Thoracic aorta (tissue), 2 donors: ENCODE data around the gene NRROS. TPM values are rescaled to one million over a fixed set of nuclear protein-coding genes. Genes with fewer than 3 reads are reported as not detected.

Experiments
- ATAC-seq: fragments of 150-250 bp; one replicate; pipeline ENCODE4 v1.8.0; 2017; ENCODE audit warnings: low read depth; ENCODE audit not compliant: insufficient number of reproducible peaks, low FRiP score
- DNase-seq: peaks from one replicate; pipeline ENCODE4 v3.0.0-alpha.2; 2020; ENCODE audit warnings: low spot score
- H3K27ac ChIP-seq, 2 donors: fragments of 200-600 bp; sonication (generic); 1 replicate in 1 of 2; 2 replicates in 1 of 2; pipeline ENCODE4 v1.5.1; 2016; ENCODE audit warnings: mild to moderate bottlenecking in 2 of 2, moderate library complexity in 2 of 2
- H3K27me3 ChIP-seq: fragments of 200-600 bp; sonication (generic); replicated peaks from 2 replicates; pipeline ENCODE4 v1.6.0; 2016; ENCODE audit warnings: mild to moderate bottlenecking; ENCODE audit not compliant: insufficient read depth
- H3K36me3 ChIP-seq: fragments of 200-600 bp; sonication (generic); one replicate; pipeline ENCODE4 v1.5.1; 2016
- H3K4me1 ChIP-seq, 2 donors: fragments of 200-600 bp; sonication (generic); 1 replicate in 1 of 2; 2 replicates in 1 of 2; pipeline versions ENCODE4 v1.5.1 to v1.6.0; 2016; ENCODE audit warnings: low read depth in 2 of 2, mild to moderate bottlenecking in 1 of 2; ENCODE audit not compliant: control insufficient read depth in 1 of 2
- H3K4me3 ChIP-seq: fragments of 200-600 bp; sonication (generic); 2 replicates; pipeline ENCODE4 v1.5.1; 2016; ENCODE audit warnings: mild to moderate bottlenecking
- H3K9me3 ChIP-seq: fragments of 200-600 bp; sonication (generic); 2 replicates; pipeline ENCODE4 v1.5.1; 2016
- total RNA-seq, 2 donors: library from RNA; depleted of rRNA; stranded (reverse); fragments of >200 nt; gene quantifications; one replicate each; pipeline versions ENCODE4 v1.1.0 to v1.2.3, GENCODE V29; 2016
- TF ChIP-seq, protein P1 (sequence below): fragments of 200-600 bp; sonication (generic); IDR thresholded peaks from one replicate; pipeline ENCODE4 v1.5.1; 2019; ENCODE audit warnings: antibody characterized with exemption

The NRROS gene
- total RNA-seq, 2 donors from 2014 or later = 4.7 to 17.9 TPM

DNA sequence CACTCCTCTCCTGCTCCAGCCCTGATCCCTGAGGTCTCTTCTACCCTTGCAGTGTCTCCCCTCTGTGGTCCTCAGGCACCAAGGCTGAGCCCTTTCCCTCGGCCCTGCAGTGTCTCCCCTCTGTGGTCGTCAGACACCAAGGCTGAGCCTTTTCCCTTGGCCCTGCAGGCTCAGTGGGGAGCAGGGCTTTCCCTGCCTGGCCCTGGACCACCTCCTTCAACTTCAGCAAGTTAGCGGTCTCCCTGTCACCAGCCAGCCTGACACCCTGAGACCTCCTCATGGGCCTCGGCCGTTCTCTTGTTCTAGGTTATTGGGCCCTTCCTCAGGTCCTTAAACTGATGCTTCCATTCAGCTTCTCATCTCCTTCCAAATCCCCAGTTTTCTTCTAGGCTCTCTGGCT is 4.3 kb downstream of the NRROS start:
- Histone ChIP-seq H3K9me3 (no peaks in the 10 kb centered on the region), H3K27ac (no peak overlapping the region), H3K27me3 (no peaks in the 10 kb centered on the region), H3K4me3 (no peak overlapping the region), H3K36me3 (no peaks in the 10 kb centered on the region), H3K4me1 (peaks cover 0 to 9% of the 10 kb centered on the region in 2 donors)
- TF ChIP-seq, protein P1, sequence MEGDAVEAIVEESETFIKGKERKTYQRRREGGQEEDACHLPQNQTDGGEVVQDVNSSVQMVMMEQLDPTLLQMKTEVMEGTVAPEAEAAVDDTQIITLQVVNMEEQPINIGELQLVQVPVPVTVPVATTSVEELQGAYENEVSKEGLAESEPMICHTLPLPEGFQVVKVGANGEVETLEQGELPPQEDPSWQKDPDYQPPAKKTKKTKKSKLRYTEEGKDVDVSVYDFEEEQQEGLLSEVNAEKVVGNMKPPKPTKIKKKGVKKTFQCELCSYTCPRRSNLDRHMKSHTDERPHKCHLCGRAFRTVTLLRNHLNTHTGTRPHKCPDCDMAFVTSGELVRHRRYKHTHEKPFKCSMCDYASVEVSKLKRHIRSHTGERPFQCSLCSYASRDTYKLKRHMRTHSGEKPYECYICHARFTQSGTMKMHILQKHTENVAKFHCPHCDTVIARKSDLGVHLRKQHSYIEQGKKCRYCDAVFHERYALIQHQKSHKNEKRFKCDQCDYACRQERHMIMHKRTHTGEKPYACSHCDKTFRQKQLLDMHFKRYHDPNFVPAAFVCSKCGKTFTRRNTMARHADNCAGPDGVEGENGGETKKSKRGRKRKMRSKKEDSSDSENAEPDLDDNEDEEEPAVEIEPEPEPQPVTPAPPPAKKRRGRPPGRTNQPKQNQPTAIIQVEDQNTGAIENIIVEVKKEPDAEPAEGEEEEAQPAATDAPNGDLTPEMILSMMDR = no peak
- no peak for DNase-seq
- no peak for ATAC-seq

DNA sequence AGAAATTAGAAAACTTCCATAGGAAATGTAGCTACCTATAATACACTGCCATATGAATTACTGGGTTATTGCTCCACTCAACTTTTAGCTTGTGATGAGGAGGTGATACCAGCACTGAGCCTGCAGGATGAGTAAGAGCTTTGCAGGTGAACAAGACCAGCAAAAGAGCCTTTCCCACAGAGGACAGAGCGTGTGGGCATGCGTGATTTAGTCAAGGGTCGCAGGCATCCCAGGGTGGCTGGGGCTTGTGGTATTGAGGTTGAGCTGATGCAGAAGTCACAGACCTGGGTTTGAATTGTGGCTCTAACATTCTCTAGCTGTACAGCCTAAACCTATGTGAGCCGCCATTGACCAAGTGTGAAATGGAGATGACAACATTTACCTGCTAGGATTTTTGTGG is 5.6 kb downstream of the NRROS start:
- TF ChIP-seq, protein P1 = no peak
- H3K27me3 ChIP-seq = no peaks in the 10 kb centered on the region
- no peak overlapping the region for H3K4me3 ChIP-seq
- H3K9me3 ChIP-seq = no peaks in the 10 kb centered on the region
- DNase-seq (no peak), ATAC-seq (no peak)
- H3K27ac ChIP-seq = no peak overlapping the region
- no peaks in the 10 kb centered on the region for H3K4me1 ChIP-seq
- H3K36me3 ChIP-seq = no peaks in the 10 kb centered on the region

DNA sequence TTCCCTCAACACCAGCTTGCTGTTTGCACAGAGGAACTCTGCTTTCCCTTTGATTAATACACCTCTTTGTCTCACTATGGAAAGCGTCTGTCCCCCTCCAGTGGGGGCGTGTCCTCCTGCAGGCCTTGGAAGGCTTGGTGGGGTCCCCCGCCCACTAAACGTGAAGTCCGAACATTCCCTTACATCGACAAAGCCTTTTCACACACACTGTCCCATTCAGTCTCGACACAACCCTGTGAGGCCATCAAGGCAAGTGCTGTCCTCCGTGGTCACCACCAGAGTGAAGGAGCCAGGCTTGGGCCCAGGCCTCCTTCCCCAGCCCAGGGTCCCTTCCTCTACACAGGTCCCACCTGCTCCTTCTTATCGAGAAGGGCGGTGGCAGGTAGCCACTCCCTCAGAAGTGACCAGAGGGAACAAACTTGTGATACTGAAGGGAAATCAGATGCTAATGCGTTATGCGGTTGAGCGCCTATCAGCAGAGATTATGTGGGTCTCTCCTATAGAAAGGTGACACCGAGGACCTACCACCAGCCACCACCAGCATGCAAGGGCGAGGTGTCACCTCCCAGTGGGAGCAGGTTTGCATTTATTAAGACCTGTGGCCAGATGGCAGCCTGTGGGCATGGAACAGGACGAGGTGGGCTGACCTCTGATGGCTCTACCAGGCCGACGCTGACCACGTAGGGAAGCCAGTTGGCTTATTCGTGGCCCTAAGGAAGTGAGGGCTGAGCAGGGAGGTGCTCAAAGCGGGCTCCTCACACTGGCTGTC is 6.6 kb downstream of the NRROS start:
- DNase-seq (no peak), ATAC-seq (no peak)
- Histone ChIP-seq H3K9me3 (no peaks in the 10 kb centered on the region), H3K4me1 (peaks cover 0 to 6% of the 10 kb centered on the region in 2 donors), H3K27me3 (no peaks in the 10 kb centered on the region), H3K4me3 (no peak overlapping the region), H3K36me3 (no peaks in the 10 kb centered on the region), H3K27ac (no peak overlapping the region)
- TF ChIP-seq, protein P1 = no peak

DNA sequence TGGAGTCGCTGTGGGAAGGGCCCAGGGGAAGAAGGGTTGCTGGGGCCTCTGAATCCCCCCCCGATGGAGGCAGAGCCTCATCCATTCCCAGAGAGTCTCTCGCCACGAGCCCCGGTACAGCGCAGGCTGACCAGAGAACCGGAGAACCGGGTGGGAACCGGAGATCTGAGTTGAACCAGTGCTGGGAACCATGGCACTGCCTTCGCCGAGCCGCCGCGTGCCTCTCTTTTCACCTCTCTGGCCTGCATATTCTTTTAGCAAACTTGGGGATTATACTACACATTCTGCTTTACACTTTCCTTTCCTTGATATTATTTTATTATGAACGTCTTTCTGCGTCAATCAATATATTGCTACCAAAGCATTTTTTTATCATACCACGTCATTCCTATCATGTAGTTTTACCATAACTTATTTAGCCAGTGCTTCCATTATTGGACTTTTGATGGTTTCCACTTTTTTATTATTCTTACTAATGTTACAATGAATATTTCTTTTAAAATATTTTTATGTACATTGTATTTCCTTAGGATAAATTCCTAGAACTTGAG is 7.2 kb downstream of the NRROS start:
- no peak overlapping the region for H3K4me3 ChIP-seq

GRCh38 chr3:196650740-196651311 is 11.3 kb downstream of the NRROS start:
- DNase-seq = no peak
- H3K27ac ChIP-seq = no peak overlapping the region

More for the DNA sequence above, 7.2 kb downstream of the NRROS start:
- peaks cover 0 to 8% of the 10 kb centered on the region in 2 donors for H3K4me1 ChIP-seq
- no peaks in the 10 kb centered on the region for H3K9me3 ChIP-seq
- TF ChIP-seq, protein P1 = no peak
- ATAC-seq (no peak), DNase-seq (no peak)
- H3K36me3 ChIP-seq = no peaks in the 10 kb centered on the region
- H3K27ac ChIP-seq = no peak overlapping the region
- no peaks in the 10 kb centered on the region for H3K27me3 ChIP-seq

More at GRCh38 chr3:196650740-196651311, 11.3 kb downstream of the NRROS start:
- Histone ChIP-seq H3K36me3 (no peaks in the 10 kb centered on the region), H3K4me3 (no peak overlapping the region), H3K27me3 (no peaks in the 10 kb centered on the region), H3K4me1 (peaks cover 0 to 8% of the 10 kb centered on the region in 2 donors), H3K9me3 (no peaks in the 10 kb centered on the region)
- TF ChIP-seq, protein P1 = no peak
- ATAC-seq = peak; percentile 57
